Fibroblast of mammary gland (primary cell): Measurements from ENCODE around the gene SHCBP1L.

Experiments used
- DNase-seq: peaks from one replicate; pipeline ENCODE4 v3.0.0-alpha.2; 2010; ENCODE audit warnings: low read depth
- H3K4me3 ChIP-seq: 2 replicates; pipeline ENCODE4 v1.5.1; 2011; ENCODE audit warnings: low read depth, mild to moderate bottlenecking, low read length, moderate library complexity; ENCODE audit not compliant: control insufficient read depth
- TF ChIP-seq, protein P1 (sequence below): conservative IDR thresholded peaks from 2 replicates; pipeline ENCODE4 v1.5.1; 2011; ENCODE audit warnings: low read depth, low read length, inconsistent platforms; ENCODE audit not compliant: control insufficient read depth, insufficient read depth

SHCBP1L gene

DNA sequence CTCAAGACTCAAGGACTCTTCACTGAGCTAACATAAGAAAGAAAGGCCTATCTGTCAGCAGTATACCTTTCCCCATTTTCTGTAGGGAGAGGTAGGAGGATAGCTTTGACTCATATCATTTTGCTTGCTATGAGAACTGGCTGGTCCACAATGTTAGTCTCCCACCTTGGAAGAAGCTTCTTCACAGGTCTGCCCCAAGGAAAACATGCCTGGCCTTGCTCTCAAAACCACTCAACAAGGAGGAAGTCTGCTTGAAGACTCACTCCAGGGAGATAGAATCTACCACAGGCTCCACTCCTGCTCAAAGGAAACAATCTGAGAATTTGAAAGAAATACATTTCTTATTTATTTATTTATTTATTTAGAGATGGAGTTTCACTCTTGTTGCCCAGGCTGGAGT, 40.8 kb upstream of the SHCBP1L start:
- H3K4me3 ChIP-seq: no peak overlapping the region
- no peak for DNase-seq
- TF ChIP-seq, protein P1, sequence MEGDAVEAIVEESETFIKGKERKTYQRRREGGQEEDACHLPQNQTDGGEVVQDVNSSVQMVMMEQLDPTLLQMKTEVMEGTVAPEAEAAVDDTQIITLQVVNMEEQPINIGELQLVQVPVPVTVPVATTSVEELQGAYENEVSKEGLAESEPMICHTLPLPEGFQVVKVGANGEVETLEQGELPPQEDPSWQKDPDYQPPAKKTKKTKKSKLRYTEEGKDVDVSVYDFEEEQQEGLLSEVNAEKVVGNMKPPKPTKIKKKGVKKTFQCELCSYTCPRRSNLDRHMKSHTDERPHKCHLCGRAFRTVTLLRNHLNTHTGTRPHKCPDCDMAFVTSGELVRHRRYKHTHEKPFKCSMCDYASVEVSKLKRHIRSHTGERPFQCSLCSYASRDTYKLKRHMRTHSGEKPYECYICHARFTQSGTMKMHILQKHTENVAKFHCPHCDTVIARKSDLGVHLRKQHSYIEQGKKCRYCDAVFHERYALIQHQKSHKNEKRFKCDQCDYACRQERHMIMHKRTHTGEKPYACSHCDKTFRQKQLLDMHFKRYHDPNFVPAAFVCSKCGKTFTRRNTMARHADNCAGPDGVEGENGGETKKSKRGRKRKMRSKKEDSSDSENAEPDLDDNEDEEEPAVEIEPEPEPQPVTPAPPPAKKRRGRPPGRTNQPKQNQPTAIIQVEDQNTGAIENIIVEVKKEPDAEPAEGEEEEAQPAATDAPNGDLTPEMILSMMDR: no peak

DNA sequence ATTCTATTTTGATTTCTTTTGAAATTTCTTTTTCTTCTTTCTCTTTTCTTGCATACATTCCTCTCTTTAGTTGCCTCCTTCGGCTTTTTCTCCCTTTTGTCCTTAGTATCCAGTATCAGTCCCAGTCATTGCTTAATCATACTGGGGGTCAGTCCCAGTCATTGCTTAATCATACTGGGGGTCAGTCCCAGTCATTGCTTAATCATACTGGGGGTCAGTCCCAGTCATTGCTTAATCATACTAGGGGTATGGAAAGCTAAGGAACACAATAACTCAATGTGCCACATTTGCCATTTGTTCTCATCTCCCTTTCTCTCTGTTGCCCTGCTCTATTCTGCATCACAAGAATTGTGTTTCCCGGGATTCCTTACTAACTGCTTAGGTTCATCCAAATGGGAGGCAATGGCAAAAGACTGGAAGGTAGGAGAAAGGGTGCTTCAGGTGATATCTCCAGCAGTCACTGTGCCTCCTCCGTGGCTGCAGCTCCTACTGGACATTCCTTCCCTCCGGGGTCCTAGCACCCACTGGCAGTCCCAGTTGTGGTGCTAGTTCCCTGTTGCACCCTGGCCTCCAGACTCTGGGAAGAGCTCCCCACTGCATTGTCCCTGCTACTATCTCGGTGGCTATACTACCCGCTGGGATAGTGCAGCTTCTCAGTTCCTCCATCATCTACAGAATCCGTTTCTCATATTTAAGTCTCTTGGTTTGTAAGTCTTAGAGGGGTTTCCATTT, 37.6 kb upstream of the SHCBP1L start:
- no peak overlapping the region for H3K4me3 ChIP-seq
- DNase-seq: peak; percentile 88
- TF ChIP-seq, protein P1: no peak

DNA sequence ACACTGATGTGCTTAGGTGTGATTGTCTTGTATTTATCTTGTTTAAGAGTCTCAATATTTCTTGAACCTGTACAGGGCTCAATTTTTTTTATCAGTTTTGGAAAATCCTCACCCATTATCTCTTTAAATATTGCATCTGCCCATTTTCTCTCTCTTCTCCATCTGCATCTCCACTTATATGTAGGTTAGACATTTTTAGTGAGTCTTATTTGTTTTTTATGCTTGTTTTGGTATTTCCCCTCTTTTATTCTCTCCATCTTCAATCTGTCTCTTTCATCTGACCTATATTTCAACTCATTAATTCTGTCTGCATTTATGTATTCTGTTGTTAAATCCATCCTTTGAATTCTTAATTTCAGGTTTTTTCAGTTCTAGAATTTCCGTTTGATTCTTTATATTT, 32.9 kb upstream of the SHCBP1L start:
- no peak overlapping the region for H3K4me3 ChIP-seq
- no peak for DNase-seq
- TF ChIP-seq, protein P1: no peak

DNA sequence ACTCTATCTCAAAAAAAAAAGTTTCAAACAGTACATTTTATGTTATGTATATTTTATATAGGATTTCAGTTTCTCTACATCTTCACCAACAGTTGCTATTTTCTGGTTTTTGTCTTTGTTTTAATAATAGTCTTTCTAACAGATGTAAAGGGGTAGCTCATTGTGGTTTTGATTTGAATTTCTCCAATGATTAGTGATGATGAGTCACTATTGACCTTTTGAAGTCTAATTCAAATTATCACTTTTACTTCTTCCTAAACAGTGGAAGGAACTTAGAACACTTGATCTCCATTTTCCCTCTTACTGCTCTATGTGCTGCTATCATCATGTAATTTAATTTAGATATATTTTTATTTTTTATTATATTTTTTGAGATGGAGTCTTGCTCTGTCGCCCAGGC, 31.7 kb upstream of the SHCBP1L start:
- TF ChIP-seq, protein P1: no peak
- peak; percentile 48 for DNase-seq
- no peak overlapping the region for H3K4me3 ChIP-seq

DNA sequence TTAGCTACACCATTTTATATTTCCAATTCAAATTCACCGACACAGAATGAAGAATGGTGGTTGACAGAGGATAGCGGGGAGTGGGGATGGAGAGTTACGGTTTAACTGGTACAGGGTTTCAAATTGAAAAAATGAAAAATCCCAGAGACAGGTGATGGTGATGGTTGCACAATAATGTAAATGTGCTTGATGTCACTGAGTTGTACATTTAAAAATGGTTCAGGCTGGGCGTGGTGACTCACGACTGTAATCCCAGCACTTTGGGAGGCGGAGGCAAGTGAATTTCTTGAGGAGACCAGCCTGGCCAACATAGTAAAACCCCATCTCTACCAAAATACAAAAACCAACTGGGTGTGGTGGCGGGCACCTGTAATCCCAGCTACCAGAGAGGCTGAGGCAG, 31.2 kb upstream of the SHCBP1L start:
- H3K4me3 ChIP-seq: no peak overlapping the region
- TF ChIP-seq, protein P1: no peak
- DNase-seq: no peak

DNA sequence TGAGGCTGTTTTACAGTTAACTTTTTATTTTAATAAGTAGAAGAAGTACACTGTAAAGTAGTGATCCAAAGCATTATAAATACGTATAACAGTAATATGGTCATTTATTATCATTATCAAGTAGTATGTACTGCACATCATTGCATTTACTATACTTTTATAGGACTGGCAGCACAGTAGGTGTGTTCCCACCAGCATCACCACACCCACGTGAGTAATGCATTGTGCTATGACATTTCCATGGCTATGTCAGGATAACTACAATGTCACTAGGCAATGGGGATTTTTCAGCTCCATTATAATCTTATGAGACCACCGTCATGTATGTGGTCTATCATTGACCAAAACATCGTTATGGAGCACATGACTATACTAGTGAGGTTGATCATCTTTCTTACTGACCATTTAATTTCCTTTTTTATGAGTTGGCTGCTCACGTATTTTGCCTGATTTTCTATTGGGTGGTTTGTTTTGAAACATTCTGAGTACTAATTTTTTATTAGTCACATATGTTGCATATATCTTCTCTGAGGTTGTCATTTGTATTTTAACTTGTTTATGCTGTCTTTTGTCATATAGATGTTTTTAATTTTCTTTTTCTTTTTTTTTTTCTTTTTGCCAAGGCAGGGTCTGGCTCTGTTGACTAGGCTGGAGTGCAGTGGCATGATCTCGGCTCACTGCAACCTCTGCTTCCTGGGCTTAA, 25.3 kb upstream of the SHCBP1L start:
- DNase-seq: no peak
- TF ChIP-seq, protein P1: no peak
- H3K4me3 ChIP-seq: no peak overlapping the region

DNA sequence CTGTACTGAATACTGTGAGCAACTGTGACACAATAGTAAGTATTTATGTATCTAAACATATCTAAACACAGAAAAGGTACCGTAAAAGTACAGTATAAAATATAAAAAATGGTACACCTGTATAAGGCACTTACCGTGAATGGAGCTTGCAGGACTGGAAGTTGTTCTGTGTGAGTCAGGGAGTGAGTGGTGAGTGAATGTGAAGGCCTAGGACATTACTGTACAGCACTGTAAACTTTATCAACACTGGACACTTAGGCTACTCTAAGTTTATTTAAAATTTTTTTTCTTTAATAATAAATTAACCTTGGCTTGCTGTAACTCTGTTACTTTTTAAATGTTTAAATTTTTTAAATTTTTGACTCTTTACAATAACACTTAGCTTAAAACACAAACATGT, 24.5 kb upstream of the SHCBP1L start:
- TF ChIP-seq, protein P1: no peak
- no peak for DNase-seq
- H3K4me3 ChIP-seq: no peak overlapping the region
